ENCODE data around the gene ZNF14. TPM values are rescaled to one million over a fixed set of nuclear protein-coding genes. Genes with fewer than 3 reads are reported as not detected.

Gene ZNF14
- total and polyA plus RNA-seq, 9 of the 15 experiments (the other 6 are each of a cell fraction or from before 2014, with no cell fraction given) = 1.9 to 7.0 (median 4.0) TPM

DNA sequence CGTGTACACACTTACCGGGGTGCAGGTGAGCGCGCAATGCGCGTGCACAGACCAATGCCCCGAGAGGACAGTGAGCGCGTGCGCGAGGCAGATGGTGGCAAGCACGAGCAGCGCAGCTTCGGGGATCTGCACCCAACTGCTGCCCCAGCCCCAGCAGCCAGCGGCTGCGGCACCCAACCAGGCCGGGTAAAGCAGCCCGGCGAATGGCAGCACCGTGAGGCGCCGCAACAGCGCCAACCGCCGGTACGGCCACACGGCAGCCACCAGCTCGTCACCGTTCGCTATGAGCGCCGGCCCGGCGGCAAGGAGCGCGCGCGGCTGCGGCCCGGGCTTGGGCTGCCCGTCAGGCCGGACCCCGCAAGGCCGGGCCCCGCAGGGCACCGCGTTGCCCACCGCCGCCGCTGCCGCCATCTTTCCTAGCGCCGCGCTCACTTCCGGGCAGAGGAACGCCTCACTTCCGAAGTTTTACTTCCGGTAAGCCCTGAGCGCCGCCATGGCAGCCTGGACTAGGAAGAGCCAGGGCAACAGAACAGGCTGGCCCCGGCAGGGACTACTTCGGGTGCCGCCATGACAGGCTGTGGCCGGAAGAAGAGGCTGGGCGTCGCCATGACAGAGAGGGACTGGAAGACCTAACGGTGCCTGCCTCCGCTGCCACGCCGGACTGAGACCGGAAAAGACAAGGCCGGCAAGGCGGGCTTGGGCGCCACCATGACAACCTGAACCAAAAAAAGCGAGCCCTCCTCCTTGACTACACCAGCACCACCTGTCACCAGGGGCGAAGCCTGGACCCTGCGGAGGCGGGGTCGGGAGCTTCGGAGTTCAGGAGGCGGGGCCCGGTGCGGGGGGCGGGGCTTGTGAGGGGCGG, 69.4 kb downstream of the ZNF14 start, which contains the start of gene ATP13A1 (continued):
- TF ChIP-seq, protein P1, sequence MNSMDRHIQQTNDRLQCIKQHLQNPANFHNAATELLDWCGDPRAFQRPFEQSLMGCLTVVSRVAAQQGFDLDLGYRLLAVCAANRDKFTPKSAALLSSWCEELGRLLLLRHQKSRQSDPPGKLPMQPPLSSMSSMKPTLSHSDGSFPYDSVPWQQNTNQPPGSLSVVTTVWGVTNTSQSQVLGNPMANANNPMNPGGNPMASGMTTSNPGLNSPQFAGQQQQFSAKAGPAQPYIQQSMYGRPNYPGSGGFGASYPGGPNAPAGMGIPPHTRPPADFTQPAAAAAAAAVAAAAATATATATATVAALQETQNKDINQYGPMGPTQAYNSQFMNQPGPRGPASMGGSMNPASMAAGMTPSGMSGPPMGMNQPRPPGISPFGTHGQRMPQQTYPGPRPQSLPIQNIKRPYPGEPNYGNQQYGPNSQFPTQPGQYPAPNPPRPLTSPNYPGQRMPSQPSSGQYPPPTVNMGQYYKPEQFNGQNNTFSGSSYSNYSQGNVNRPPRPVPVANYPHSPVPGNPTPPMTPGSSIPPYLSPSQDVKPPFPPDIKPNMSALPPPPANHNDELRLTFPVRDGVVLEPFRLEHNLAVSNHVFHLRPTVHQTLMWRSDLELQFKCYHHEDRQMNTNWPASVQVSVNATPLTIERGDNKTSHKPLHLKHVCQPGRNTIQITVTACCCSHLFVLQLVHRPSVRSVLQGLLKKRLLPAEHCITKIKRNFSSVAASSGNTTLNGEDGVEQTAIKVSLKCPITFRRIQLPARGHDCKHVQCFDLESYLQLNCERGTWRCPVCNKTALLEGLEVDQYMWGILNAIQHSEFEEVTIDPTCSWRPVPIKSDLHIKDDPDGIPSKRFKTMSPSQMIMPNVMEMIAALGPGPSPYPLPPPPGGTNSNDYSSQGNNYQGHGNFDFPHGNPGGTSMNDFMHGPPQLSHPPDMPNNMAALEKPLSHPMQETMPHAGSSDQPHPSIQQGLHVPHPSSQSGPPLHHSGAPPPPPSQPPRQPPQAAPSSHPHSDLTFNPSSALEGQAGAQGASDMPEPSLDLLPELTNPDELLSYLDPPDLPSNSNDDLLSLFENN (IDR thresholded peaks at IDR 0.05; ENCODE audit: low read depth in 2 of 2, low read length in 2 of 2) = 0 out of 4 replicates have a peak, but pooled peaks have one; percentile 7 to 13
- TF ChIP-seq PURB (CRISPR knock-in tag; IDR thresholded peaks at IDR 0.05; ENCODE audit: low read depth) (no peak), PPARD (CRISPR knock-in tag; IDR thresholded peaks at IDR 0.05) (no peak), POLR2A (conservative IDR thresholded peaks at IDR 0.05) (peak; percentile 91), COPS2 (conservative IDR thresholded peaks at IDR 0.05) (no peak), CREB3L1 (IDR thresholded peaks at IDR 0.05; ENCODE audit: borderline replicate concordance, low read depth) (peak; percentile 70), ZNF551 (CRISPR knock-in tag; IDR thresholded peaks at IDR 0.05) (no peak), NR4A1 (CRISPR knock-in tag; IDR thresholded peaks at IDR 0.05) (peak; percentile 87), NR4A1 (tag; IDR thresholded peaks at IDR 0.05) (peak; percentile 65; the same call in 1 of the 2 replicates), NCOA4 (IDR thresholded peaks at IDR 0.05; ENCODE audit: partially characterized antibody) (no peak), NRF1 (conservative IDR thresholded peaks at IDR 0.05 in 1 of 2, IDR thresholded peaks at IDR 0.05 in 1 of 2) (peak; percentile 86 to 89)
- TF ChIP-seq, protein P2, sequence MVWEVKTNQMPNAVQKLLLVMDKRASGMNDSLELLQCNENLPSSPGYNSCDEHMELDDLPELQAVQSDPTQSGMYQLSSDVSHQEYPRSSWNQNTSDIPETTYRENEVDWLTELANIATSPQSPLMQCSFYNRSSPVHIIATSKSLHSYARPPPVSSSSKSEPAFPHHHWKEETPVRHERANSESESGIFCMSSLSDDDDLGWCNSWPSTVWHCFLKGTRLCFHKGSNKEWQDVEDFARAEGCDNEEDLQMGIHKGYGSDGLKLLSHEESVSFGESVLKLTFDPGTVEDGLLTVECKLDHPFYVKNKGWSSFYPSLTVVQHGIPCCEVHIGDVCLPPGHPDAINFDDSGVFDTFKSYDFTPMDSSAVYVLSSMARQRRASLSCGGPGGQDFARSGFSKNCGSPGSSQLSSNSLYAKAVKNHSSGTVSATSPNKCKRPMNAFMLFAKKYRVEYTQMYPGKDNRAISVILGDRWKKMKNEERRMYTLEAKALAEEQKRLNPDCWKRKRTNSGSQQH (CRISPR knock-in tag; IDR thresholded peaks at IDR 0.05) = peak; percentile 87; the same call in 1 of the 2 replicates
- TF ChIP-seq, protein P3, sequence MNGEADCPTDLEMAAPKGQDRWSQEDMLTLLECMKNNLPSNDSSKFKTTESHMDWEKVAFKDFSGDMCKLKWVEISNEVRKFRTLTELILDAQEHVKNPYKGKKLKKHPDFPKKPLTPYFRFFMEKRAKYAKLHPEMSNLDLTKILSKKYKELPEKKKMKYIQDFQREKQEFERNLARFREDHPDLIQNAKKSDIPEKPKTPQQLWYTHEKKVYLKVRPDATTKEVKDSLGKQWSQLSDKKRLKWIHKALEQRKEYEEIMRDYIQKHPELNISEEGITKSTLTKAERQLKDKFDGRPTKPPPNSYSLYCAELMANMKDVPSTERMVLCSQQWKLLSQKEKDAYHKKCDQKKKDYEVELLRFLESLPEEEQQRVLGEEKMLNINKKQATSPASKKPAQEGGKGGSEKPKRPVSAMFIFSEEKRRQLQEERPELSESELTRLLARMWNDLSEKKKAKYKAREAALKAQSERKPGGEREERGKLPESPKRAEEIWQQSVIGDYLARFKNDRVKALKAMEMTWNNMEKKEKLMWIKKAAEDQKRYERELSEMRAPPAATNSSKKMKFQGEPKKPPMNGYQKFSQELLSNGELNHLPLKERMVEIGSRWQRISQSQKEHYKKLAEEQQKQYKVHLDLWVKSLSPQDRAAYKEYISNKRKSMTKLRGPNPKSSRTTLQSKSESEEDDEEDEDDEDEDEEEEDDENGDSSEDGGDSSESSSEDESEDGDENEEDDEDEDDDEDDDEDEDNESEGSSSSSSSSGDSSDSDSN (IDR thresholded peaks at IDR 0.05; ENCODE audit: borderline replicate concordance in 1 of 2, low read depth in 2 of 2, low read length in 2 of 2) = 0 out of 4 replicates have a peak, but pooled peaks of 1 of the 2 experiments have one; percentile 24
- TF ChIP-seq, protein P4, sequence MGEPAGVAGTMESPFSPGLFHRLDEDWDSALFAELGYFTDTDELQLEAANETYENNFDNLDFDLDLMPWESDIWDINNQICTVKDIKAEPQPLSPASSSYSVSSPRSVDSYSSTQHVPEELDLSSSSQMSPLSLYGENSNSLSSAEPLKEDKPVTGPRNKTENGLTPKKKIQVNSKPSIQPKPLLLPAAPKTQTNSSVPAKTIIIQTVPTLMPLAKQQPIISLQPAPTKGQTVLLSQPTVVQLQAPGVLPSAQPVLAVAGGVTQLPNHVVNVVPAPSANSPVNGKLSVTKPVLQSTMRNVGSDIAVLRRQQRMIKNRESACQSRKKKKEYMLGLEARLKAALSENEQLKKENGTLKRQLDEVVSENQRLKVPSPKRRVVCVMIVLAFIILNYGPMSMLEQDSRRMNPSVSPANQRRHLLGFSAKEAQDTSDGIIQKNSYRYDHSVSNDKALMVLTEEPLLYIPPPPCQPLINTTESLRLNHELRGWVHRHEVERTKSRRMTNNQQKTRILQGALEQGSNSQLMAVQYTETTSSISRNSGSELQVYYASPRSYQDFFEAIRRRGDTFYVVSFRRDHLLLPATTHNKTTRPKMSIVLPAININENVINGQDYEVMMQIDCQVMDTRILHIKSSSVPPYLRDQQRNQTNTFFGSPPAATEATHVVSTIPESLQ (CRISPR knock-in tag; IDR thresholded peaks at IDR 0.05) = no peak

Data from K562 (cell line).